K562 (cell line): ENCODE data around the gene GRAMD1B. TPM values are rescaled to one million over a fixed set of nuclear protein-coding genes. Genes with fewer than 3 reads are reported as not detected.

Experiments used
- ATAC-seq: fragments of 200-7000 bp; cut with Tn5 transposase; 3 replicates; pipeline ENCODE4 v1.9.1; 2020; ENCODE audit warnings: moderate library complexity
- BruUV-seq: library from RNA; stranded (reverse); fragments of 400-500 nt; replicated peaks from 2 replicates; lab custom pipeline; 2021; lab: Mats Ljungman, UMichigan
- CTCF ChIA-PET: fragments of 300-600 bp; formaldehyde crosslinking; extraction: SDS; loops from one replicate; lab custom pipeline; 2021; ENCODE audit warnings: low intra/inter-chr PET ratio; lab: Yijun Ruan, JAX
- POLR2A ChIA-PET: fragments of 300-600, 350-650 bp; sonication (Branson Sonifier 250); formaldehyde crosslinking; extraction: SDS; loops from one replicate; lab custom pipeline; 2021; ENCODE audit warnings: antibody characterized with exemption, inconsistent platforms; lab: Yijun Ruan, JAX
- DNase-seq, 4 experiments: peaks; one replicate each; pipeline versions ENCODE4 v3.0.0 to v3.0.0-alpha.2; 2011 to 2018; ENCODE audit warnings: low spot score in 3 of 4, mixed read lengths in 3 of 4; ENCODE audit errors: extremely low read depth in 1 of 4
- FAIRE-seq: peaks from 2 replicates; lab custom pipeline; 2011; peaks lifted over from hg19 to GRCh38; lab: Jason Lieb, UNC
- H2AFZ ChIP-seq: 2 replicates; pipeline ENCODE4 v1.6.0; 2011; ENCODE audit warnings: low read depth, low read length, control low read depth, inconsistent platforms
- H3K27ac ChIP-seq: fragments of 200-600 bp; 3 replicates; pipeline ENCODE4 v1.8.0; 2011; ENCODE audit warnings: low read depth, mild to moderate bottlenecking, control low read depth, inconsistent platforms, low read length, moderate library complexity, mixed read lengths; ENCODE audit errors: extremely low read depth
- H3K27me3 ChIP-seq, 2 experiments: fragments of 300-600 bp in 1 of 2; 2 replicates in 1 of 2; 3 replicates in 1 of 2; pipeline versions ENCODE4 v1.6.0 to v1.8.0; 2011; ENCODE audit warnings: inconsistent platforms in 2 of 2, low read length in 2 of 2, mild to moderate bottlenecking in 1 of 2, mixed read lengths in 1 of 2, moderate library complexity in 1 of 2; ENCODE audit not compliant: control insufficient read depth in 2 of 2, insufficient read depth in 2 of 2
- H3K36me3 ChIP-seq: fragments of 300-600 bp; 3 replicates; pipeline ENCODE4 v1.8.0; 2011; ENCODE audit warnings: mild to moderate bottlenecking, low read length, inconsistent platforms; ENCODE audit not compliant: control insufficient read depth, insufficient read depth
- H3K4me1 ChIP-seq, 2 experiments: fragments of 200-600 bp in 1 of 2; replicated peaks in 1 of 2; 2 replicates in 1 of 2; 3 replicates in 1 of 2; pipeline versions ENCODE4 v1.5.1 to v1.8.0; 2011; ENCODE audit warnings: inconsistent platforms in 2 of 2, low read length in 2 of 2, mild to moderate bottlenecking in 1 of 2, mixed read lengths in 1 of 2, moderate library complexity in 1 of 2; ENCODE audit not compliant: control insufficient read depth in 2 of 2, insufficient read depth in 2 of 2
- H3K4me2 ChIP-seq: 2 replicates; pipeline ENCODE4 v1.6.1; 2011; ENCODE audit warnings: low read length, control low read depth, inconsistent platforms, mixed read lengths; ENCODE audit not compliant: insufficient read depth
- H3K4me3 ChIP-seq: fragments of 200-600 bp; sonication (generic), shearing (Covaris generic); 2 replicates; pipeline ENCODE4 v1.5.1; 2016; ENCODE audit warnings: control low read depth, inconsistent platforms
- H3K79me2 ChIP-seq: fragments of 200-600 bp; 3 replicates; pipeline ENCODE4 v1.8.0; 2011; ENCODE audit warnings: low read length, inconsistent platforms; ENCODE audit not compliant: control insufficient read depth, insufficient read depth
- H3K9ac ChIP-seq, 2 experiments: 2 replicates each; pipeline versions ENCODE4 v1.6.0 to v1.6.1; 2011; ENCODE audit warnings: low read depth in 2 of 2, low read length in 2 of 2, control low read depth in 1 of 2, inconsistent platforms in 1 of 2, mild to moderate bottlenecking in 1 of 2, mixed read lengths in 1 of 2; ENCODE audit not compliant: insufficient read depth in 1 of 2
- H3K9me1 ChIP-seq: one replicate; pipeline ENCODE4 v1.6.0; 2011; ENCODE audit warnings: inconsistent platforms, mild to moderate bottlenecking, low read length, moderate library complexity; ENCODE audit not compliant: control insufficient read depth, insufficient read depth
- H3K9me3 ChIP-seq: replicated peaks from 2 replicates; pipeline ENCODE4 v1.5.1; 2011; ENCODE audit warnings: low read depth, low read length, inconsistent platforms; ENCODE audit not compliant: control insufficient read depth, insufficient read depth
- H4K20me1 ChIP-seq: replicated peaks from 2 replicates; pipeline ENCODE4 v1.6.1; 2011; ENCODE audit warnings: low read length, inconsistent platforms, mixed read lengths; ENCODE audit not compliant: control insufficient read depth, insufficient read depth
- E2F1 ChIP-seq: sonication (generic); formaldehyde crosslinking; IDR thresholded peaks from 2 replicates; pipeline ENCODE4 v1.8.1; 2023; ENCODE audit warnings: mild to moderate bottlenecking, missing genetic modification reagents, moderate library complexity
- SMARCE1 ChIP-seq: fragments of 450-650 bp; IDR thresholded peaks from 2 replicates; pipeline ENCODE4 v1.7.1; 2016; ENCODE audit warnings: mild to moderate bottlenecking
- ZC3H11A ChIP-seq: IDR thresholded peaks from 2 replicates; pipeline ENCODE4 v1.6.1; 2012; ENCODE audit warnings: low read depth, low read length, improper control_type of control experiment
- ZFP91 ChIP-seq: sonication (generic); formaldehyde crosslinking; IDR thresholded peaks from 2 replicates; pipeline ENCODE4 v1.8.0; 2022; ENCODE audit warnings: mild to moderate bottlenecking, missing genetic modification reagents
- ZNF583 ChIP-seq: fragments of 250-450 bp; sonication (Bioruptor Pico); IDR thresholded peaks from 2 replicates; pipeline ENCODE4 v1.4.0; 2020
- WGBS: fragments of 100-300 bp; shearing (Covaris generic); methylation state at CpG from one replicate; pipeline ENCODE4 v1.1.6; 2016; ENCODE audit warnings: low coverage, mixed read lengths; ENCODE audit not compliant: insufficient coverage; ENCODE audit errors: missing lambda C conversion rate; 5-methylcytosine and 5-hydroxymethylcytosine counted together
- in situ Hi-C: fragments of 300-500 bp; cut with MboI; formaldehyde crosslinking; loops from 4 replicates; pipeline ENCODE4 v1.15.0; 2018; ENCODE audit warnings: inconsistent platforms, mixed read lengths
- intact Hi-C: fragments of 100-400 bp; cut with micrococcal nuclease; formaldehyde crosslinking; loops from 2 replicates; pipeline ENCODE4 v1.14.2; 2022
- polyA plus RNA-seq, 8 experiments: library from polyadenylated mRNA; depleted of rRNA in 4 of 8; stranded (reverse) in 5 of 8; unstranded in 3 of 8; fragments of >200 nt; fragmentation: Nextera tagmentation in 2 of 8; fragmentation: Illumina TruSeq in 1 of 8; extraction: Ambion mirVana in 2 of 8; extraction: Trizol in 1 of 8; gene quantifications; 2 replicates each; pipeline versions ENCODE4 v1.2.1 to v1.2.3, GENCODE V29; 2011 to 2014; ENCODE audit warnings: inconsistent platforms in 1 of 8, missing spikeins in 1 of 8
- total RNA-seq, 7 experiments: library from RNA; depleted of rRNA in 6 of 7; stranded (reverse); fragments of >200 nt in 6 of 7; fragmentation: Illumina TruSeq in 2 of 7; extraction: Trizol in 2 of 7; gene quantifications; 2 replicates each; pipeline versions ENCODE4 v1.2.1 to v1.2.3, GENCODE V29; 2011 to 2021; ENCODE audit warnings: low replicate concordance in 1 of 7

The GRAMD1B gene
- total and polyA plus RNA-seq, 9 of the 15 experiments (the other 6 are each of a cell fraction or from before 2014, with no cell fraction given) = 0.31 TPM; not detected in 8

DNA sequence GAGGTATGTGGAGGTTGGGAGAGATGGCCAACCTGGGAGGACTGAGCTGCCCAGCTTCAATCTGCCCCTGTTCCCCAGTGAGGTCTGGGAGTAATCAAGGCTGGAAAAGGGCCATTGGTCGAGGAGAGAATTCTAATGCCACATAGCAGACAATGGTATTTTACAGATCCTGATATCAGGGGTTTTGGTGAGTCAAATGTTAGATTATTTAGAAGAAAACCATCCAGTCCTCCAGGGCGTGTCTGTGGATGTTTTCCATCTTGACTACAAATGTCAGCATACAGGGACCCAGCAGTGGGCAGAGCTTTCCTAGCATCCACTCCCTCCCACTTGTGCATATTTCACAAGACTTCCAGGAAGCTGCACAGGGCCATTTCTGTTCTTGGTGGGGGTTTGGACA lies 116.4 kb downstream of the GRAMD1B start:
- Histone ChIP-seq H3K9me1 (no peaks in the 10 kb centered on the region), H3K9ac (no peak overlapping the region), H2AFZ (no peak overlapping the region), H3K36me3 (no peaks in the 10 kb centered on the region), H3K27ac (no peak overlapping the region), H3K4me1 (no peaks in the 10 kb centered on the region), H3K27me3 (peaks cover 0 to 11% of the 10 kb centered on the region in 2 experiments; a peak in 2 of 5 replicates), H3K79me2 (no peaks in the 10 kb centered on the region), H4K20me1 (no peaks in the 10 kb centered on the region), H3K4me3 (no peak overlapping the region), H3K4me2 (no peak overlapping the region), H3K9me3 (no peaks in the 10 kb centered on the region)
- FAIRE-seq = no peak
- 0% methylated on average over 2 of the region's 2 CpGs for WGBS
- DNase-seq = no peak
- BruUV-seq = no TSS peak
- CTCF ChIA-PET = no interaction called here
- in situ Hi-C loops (no loop called here), intact Hi-C loops (no loop called here)
- TF ChIP-seq SMARCE1 = no peak
- ATAC-seq = no peak
- POLR2A ChIA-PET = no interaction called here

DNA sequence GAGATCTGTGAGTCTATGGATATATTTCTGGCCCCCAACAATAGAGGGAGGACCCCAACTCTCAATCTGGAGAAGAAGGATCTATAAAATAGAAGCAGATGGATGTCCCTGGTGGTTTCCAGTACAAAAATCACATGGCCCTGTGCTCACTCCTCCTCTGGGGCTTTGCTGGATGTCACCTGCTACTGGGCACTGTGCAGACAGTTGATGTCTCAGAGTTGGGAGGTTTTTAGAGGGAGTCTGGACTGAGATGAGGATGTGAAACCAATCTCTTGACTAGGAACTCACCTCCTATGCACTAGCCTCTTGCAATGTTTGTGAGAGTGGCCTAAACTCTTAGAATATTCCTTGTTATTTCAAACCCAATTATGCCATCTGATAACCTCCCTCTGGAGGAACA lies 117.1 kb downstream of the GRAMD1B start:
- Histone ChIP-seq H4K20me1 (no peaks in the 10 kb centered on the region), H2AFZ (no peak overlapping the region), H3K27ac (no peak overlapping the region), H3K4me2 (no peak overlapping the region), H3K4me1 (no peaks in the 10 kb centered on the region), H3K9ac (no peak overlapping the region), H3K9me3 (no peaks in the 10 kb centered on the region), H3K27me3 (peaks cover 0 to 11% of the 10 kb centered on the region in 2 experiments; a peak in 2 of 5 replicates), H3K36me3 (no peaks in the 10 kb centered on the region), H3K4me3 (no peak overlapping the region), H3K79me2 (no peaks in the 10 kb centered on the region), H3K9me1 (no peaks in the 10 kb centered on the region)
- CTCF ChIA-PET = no interaction called here
- POLR2A ChIA-PET = no interaction called here
- no TSS peak for BruUV-seq
- DNase-seq (no peak), FAIRE-seq (no peak), ATAC-seq (no peak)
- in situ Hi-C loops (no loop called here), intact Hi-C loops (no loop called here)
- TF ChIP-seq ZC3H11A (no peak), ZNF583 (no peak), ZFP91 (CRISPR knock-in tag) (no peak), E2F1 (no peak)
